Fibroblast of mammary gland (primary cell): ENCODE measurements around the gene MDFI.

Source experiments
- DNase-seq: peaks from one replicate; pipeline ENCODE4 v3.0.0-alpha.2; 2010; ENCODE audit warnings: low read depth
- H3K4me3 ChIP-seq: 2 replicates; pipeline ENCODE4 v1.5.1; 2011; ENCODE audit warnings: low read depth, mild to moderate bottlenecking, low read length, moderate library complexity; ENCODE audit not compliant: control insufficient read depth
- TF ChIP-seq, protein P1 (sequence below): conservative IDR thresholded peaks from 2 replicates; pipeline ENCODE4 v1.5.1; 2011; ENCODE audit warnings: low read depth, low read length, inconsistent platforms; ENCODE audit not compliant: control insufficient read depth, insufficient read depth

Gene MDFI

DNA sequence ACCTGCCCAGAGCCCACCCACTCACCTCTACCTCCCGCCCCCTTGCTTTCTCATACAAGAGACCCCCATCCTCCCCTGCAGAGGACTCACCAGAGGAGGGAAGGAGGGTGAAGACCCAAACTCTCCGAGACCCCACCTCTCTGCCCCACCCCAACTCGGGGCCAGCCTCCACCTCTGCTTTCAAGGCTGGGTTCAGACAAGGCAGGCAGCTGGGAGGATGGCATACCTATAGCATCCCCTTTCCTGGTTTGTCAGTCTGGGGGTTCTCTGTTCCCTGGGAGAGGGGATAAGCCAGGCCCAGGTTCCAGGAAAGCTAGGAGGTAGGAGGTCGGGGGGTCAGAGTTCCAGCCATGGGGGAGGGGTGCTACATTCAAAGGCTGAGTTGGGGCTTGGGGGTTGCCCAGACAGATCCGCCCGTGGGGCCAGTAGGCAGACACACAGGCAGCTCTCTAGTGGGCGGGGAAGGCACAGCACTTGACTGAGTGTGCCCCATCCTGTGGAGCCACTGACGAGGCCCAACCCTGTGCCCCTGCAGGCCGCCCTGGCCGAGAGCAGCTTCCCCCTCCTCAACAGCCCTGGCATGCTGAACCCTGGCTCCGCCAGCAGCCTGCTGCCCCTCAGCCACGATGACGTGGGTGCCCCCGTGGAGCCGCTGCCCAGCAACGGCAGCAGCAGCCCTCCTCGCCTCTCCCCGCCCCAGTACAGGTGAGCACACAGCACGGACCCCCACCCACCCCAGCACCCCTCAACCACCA is 40.8 kb upstream of the MDFI start:
- H3K4me3 ChIP-seq: no peak overlapping the region
- TF ChIP-seq, protein P1, sequence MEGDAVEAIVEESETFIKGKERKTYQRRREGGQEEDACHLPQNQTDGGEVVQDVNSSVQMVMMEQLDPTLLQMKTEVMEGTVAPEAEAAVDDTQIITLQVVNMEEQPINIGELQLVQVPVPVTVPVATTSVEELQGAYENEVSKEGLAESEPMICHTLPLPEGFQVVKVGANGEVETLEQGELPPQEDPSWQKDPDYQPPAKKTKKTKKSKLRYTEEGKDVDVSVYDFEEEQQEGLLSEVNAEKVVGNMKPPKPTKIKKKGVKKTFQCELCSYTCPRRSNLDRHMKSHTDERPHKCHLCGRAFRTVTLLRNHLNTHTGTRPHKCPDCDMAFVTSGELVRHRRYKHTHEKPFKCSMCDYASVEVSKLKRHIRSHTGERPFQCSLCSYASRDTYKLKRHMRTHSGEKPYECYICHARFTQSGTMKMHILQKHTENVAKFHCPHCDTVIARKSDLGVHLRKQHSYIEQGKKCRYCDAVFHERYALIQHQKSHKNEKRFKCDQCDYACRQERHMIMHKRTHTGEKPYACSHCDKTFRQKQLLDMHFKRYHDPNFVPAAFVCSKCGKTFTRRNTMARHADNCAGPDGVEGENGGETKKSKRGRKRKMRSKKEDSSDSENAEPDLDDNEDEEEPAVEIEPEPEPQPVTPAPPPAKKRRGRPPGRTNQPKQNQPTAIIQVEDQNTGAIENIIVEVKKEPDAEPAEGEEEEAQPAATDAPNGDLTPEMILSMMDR: no peak
- no peak for DNase-seq

DNA sequence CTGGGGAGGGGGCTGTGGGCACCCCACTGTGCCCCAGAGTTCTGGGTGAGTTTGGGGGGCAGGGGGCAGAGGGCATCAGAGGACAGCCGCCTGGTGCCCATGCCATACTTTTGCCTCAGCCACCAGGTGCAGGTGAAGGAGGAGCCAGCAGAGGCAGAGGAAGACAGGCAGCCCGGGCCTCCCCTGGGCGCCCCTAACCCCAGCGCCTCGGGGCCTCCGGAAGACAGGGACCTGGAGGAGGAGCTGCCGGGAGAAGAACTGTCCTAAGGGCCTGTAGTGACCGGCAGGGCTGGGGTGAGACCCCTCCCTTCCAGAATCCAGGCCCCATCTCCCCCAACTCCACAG is 39.6 kb upstream of the MDFI start:
- H3K4me3 ChIP-seq: no peak overlapping the region
- DNase-seq: no peak
- TF ChIP-seq, protein P1: no peak

DNA sequence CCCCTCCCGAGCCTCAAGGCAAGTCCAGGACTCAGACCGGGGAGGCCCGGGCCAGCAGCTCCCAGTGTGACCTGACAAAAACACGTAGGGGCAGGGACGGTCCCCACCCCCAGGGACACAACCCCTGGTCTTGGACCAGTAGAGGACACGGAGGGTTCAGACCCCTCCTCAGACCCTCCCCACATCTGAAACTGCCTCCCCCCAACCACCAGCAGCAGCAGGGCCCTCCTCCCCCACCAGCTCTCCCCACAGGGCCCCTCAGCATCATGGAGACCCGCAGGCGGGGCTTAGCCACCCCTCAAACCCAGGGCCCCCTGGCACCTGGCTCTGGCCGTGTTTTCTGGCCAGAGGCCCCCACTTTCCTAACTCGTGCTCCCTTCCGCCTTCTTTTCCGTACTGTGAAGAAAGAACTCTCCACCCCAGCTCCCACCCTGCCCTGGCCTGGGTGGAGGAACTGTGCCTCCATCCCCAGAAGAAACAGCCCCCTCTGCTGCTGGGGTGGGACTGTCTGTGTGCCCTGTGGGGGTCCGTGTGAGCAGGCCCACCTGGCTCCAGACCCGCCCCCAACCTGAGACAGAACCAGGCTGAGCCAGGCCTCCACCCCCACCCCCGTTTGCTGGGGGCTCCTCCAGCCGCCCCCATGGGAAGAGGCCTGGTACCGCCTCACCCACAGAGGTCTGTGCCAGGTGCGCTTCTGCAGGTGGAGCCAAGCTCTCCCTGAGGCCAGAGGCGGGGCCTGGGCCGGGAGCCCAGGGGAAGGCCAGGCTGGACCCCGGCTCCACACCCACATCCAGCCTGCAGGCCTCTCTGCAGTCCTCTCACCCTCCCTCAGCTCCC is 39.0 kb upstream of the MDFI start:
- TF ChIP-seq, protein P1: no peak
- DNase-seq: no peak
- no peak overlapping the region for H3K4me3 ChIP-seq

DNA sequence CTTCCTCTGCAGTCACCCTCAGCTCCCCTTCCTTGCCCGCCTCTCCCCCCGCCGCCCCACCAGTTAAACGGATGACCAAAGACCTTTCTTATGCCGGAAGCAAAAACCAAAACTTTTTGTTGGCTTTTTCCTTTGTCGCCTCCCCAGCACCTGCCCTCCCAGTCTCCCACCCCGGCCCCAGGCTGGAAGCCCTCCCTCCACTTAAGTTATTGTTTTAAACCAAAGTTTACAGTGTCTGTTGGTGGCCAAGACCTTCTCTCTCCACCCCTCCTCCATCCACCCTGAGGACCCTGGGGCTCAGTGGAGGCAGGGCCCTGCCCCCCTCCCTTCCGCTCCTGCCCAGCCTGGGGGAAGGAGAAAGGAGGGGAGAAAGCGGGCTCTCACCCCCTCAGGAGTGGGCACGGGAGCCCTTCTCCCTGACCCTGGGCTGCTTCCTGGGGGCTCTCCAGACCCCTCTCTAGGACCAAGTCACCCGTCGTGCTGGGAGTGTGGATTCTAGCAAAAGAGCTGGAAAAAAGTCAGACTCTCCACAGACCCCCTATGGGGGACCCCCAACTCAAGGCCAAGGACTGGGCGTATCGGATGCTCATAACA is 38.3 kb upstream of the MDFI start:
- H3K4me3 ChIP-seq: no peak overlapping the region
- TF ChIP-seq, protein P1: no peak
- DNase-seq: no peak

DNA sequence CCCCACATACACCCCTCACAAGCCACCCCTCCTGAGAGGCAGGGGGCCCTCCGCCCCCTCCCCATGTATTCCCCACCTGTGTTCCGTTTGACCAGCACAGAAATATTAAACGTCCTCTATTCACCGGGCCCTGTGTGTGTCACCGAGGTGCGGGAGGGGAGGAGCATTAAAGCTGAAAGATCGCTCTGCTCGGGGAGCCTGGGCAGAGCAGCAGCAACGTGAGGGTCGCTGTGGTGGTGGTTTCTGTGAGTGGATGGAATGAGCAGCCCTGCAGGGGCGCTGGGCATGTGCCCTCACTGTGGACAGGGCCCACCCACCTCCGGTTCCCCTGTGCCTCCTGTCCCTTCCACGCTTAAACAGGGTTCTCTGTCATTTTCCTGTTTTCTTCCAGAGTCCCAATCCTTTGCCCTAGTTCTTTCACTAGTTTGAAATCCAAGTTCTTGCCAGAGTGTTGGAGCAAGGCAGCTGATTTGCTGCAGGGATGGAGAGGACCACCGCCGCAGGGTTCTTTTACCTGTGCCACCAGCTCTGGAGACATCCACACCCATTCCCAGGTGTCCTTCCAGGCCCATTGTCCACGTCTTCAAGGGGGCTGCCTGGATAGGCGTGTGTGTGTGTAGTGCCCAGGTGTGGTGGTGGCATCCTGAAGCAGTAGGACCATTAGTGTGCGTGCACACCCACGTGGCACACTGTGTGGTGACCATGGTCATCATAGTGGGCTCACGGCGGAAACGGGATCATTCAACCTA is 37.6 kb upstream of the MDFI start:
- H3K4me3 ChIP-seq: no peak overlapping the region
- DNase-seq: no peak
- TF ChIP-seq, protein P1: no peak

DNA sequence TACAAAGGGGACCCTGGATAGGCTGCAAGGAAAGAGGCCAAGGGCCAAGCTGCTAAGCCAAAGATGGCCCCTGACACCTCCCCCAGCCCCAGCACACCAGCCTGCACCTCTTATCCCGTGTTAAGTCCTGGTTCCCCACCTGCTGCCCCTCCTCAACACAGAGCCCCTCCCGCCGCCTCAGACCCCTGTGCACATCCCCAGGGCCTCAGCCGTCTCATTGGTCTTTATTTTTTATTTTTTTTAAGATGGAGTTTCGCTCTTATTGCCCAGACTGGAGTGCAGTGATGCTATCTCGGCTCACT is 37.1 kb upstream of the MDFI start:
- no peak for DNase-seq
- TF ChIP-seq, protein P1: no peak
- H3K4me3 ChIP-seq: no peak overlapping the region
